ENCODE results near the gene CAPN13. TPM values are rescaled to one million over a fixed set of nuclear protein-coding genes. Genes with fewer than 3 reads are reported as not detected.

CAPN13 gene
- total and polyA plus RNA-seq, 10 donors: 0.09 to 1.1 (median 0.36) TPM; not detected in 4

- Histone ChIP-seq H3K9me3 (peaks cover 0 to 42% (median 24%) of the 10 kb centered on the region in 8 donors), H3K27me3 (replicated peaks in 1 of 7) (no peaks in the 10 kb centered on the region), H3K4me1 (no peaks in the 10 kb centered on the region), H3K27ac (no peak overlapping the region), H3K4me3 (no peak overlapping the region), H3K36me3 (no peaks in the 10 kb centered on the region)
- TF ChIP-seq POLR2AphosphoS5 (IDR thresholded peaks at IDR 0.05): no peak
- TF ChIP-seq CTCF (IDR thresholded peaks at IDR 0.05 in 8 of 11, conservative IDR thresholded peaks at IDR 0.05 in 3 of 11): no peak
- no peak for TF ChIP-seq POLR2A (IDR thresholded peaks at IDR 0.05)
- intact Hi-C loops (cut with DNase I; ENCODE audit: low total_unique reads): no loop called here
- DNase-seq: no peak
- 85 to 95% (median 91%) methylated on average over 3 of the region's 3 CpGs for WGBS, 5 donors
These were observed 19.7 kb upstream of the CAPN13 start for GRCh38 chr2:30826916-30827315.

GRCh38 chr2:30826481-30826880 is 19.2 kb upstream of the CAPN13 start:
- Histone ChIP-seq H3K27me3 (replicated peaks in 1 of 7) (no peaks in the 10 kb centered on the region), H3K9me3 (peaks cover 0 to 42% (median 24%) of the 10 kb centered on the region in 8 donors), H3K27ac (no peak overlapping the region), H3K4me1 (no peaks in the 10 kb centered on the region), H3K36me3 (no peaks in the 10 kb centered on the region), H3K4me3 (no peak overlapping the region)
- no peak for DNase-seq
- TF ChIP-seq CTCF (IDR thresholded peaks at IDR 0.05 in 8 of 11, conservative IDR thresholded peaks at IDR 0.05 in 3 of 11) (no peak), POLR2A (IDR thresholded peaks at IDR 0.05) (no peak), POLR2AphosphoS5 (IDR thresholded peaks at IDR 0.05) (no peak)
- WGBS, 5 donors: 74 to 92% (median 82%) methylated on average over 2 of the region's 2 CpGs
- intact Hi-C loops (cut with DNase I; ENCODE audit: low total_unique reads): no loop called here

- intact Hi-C loops (cut with DNase I; ENCODE audit: low total_unique reads): no loop called here
- no peak overlapping the region for H3K4me3 ChIP-seq
- peaks cover 0 to 25% (median 10%) of the 10 kb centered on the region in 8 donors for H3K9me3 ChIP-seq
- WGBS, 5 donors: 78 to 92% (median 86%) methylated on average over 9 of the region's 9 CpGs
- TF ChIP-seq POLR2AphosphoS5 (IDR thresholded peaks at IDR 0.05): no peak
- TF ChIP-seq POLR2A (IDR thresholded peaks at IDR 0.05): no peak
- TF ChIP-seq CTCF (IDR thresholded peaks at IDR 0.05 in 8 of 11, conservative IDR thresholded peaks at IDR 0.05 in 3 of 11): no peak
- H3K4me1 ChIP-seq: no peaks in the 10 kb centered on the region
- DNase-seq: no peak
- no peaks in the 10 kb centered on the region for H3K27me3 ChIP-seq (replicated peaks in 1 of 7)
- no peaks in the 10 kb centered on the region for H3K36me3 ChIP-seq
- H3K27ac ChIP-seq: no peak overlapping the region
These were observed 16.2 kb upstream of the CAPN13 start for GRCh38 chr2:30823452-30823851.

- H3K27ac ChIP-seq: no peak overlapping the region
- TF ChIP-seq POLR2A (IDR thresholded peaks at IDR 0.05): no peak
- TF ChIP-seq POLR2AphosphoS5 (IDR thresholded peaks at IDR 0.05): no peak
- TF ChIP-seq CTCF (IDR thresholded peaks at IDR 0.05 in 8 of 11, conservative IDR thresholded peaks at IDR 0.05 in 3 of 11): no peak
- WGBS, 5 donors: 76 to 84% (median 81%) methylated on average over 9 of the region's 9 CpGs
- H3K27me3 ChIP-seq (replicated peaks in 1 of 7): no peaks in the 10 kb centered on the region
- no peaks in the 10 kb centered on the region for H3K36me3 ChIP-seq
- no peaks in the 10 kb centered on the region for H3K4me1 ChIP-seq
- no peak for DNase-seq
- H3K4me3 ChIP-seq: no peak overlapping the region
- H3K9me3 ChIP-seq: peaks cover 0 to 12% (median 6%) of the 10 kb centered on the region in 8 donors
- intact Hi-C loops (cut with DNase I; ENCODE audit: low total_unique reads): no loop called here
These were observed 14.7 kb upstream of the CAPN13 start for GRCh38 chr2:30821960-30822359.

All from spleen (tissue), 11 donors.